HepG2 (cell line): ENCODE data around the gene INSRR.

Experiments
- HNRNPL ChIP-seq: fragments of 200-400 bp; formaldehyde crosslinking; IDR thresholded peaks from 2 replicates; pipeline ENCODE4 v1.6.1; 2017; ENCODE audit warnings: mild to moderate bottlenecking, low read depth, low read length
- LBX2 ChIP-seq: sonication (generic); formaldehyde crosslinking; IDR thresholded peaks from 2 replicates; pipeline ENCODE4 v1.5.0; 2020; ENCODE audit warnings: missing genetic modification reagents, mild to moderate bottlenecking, borderline replicate concordance
- REST ChIP-seq, 2 experiments: IDR thresholded peaks; 2 replicates each; pipeline ENCODE4 v1.6.1; 2011 to 2012; ENCODE audit warnings: low read length in 2 of 2, borderline replicate concordance in 1 of 2, low read depth in 1 of 2, mild to moderate bottlenecking in 1 of 2, moderate library complexity in 1 of 2
- RNF2 ChIP-seq: fragments of 450-650 bp; conservative IDR thresholded peaks from 2 replicates; pipeline ENCODE4 v1.6.1; 2016; ENCODE audit warnings: low read depth
- SALL2 ChIP-seq: sonication (generic); formaldehyde crosslinking; IDR thresholded peaks from 2 replicates; pipeline ENCODE4 v1.8.1; 2023; ENCODE audit warnings: mild to moderate bottlenecking, missing genetic modification reagents, inconsistent platforms
- TEF ChIP-seq: sonication (generic); formaldehyde crosslinking; IDR thresholded peaks from 2 replicates; pipeline ENCODE4 v1.5.0; 2020; ENCODE audit warnings: missing genetic modification reagents
- U2AF2 ChIP-seq: fragments of 200-400 bp; formaldehyde crosslinking; IDR thresholded peaks from 2 replicates; pipeline ENCODE4 v1.6.1; 2017; ENCODE audit warnings: low read depth, mild to moderate bottlenecking, low read length
- ZKSCAN8 ChIP-seq: IDR thresholded peaks from 2 replicates; pipeline ENCODE4 v1.6.1; 2016; ENCODE audit warnings: borderline replicate concordance, missing genetic modification reagents, missing compliant biosample characterization
- ZNF777 ChIP-seq: sonication (generic); formaldehyde crosslinking; IDR thresholded peaks from 2 replicates; pipeline ENCODE4 v1.4.0; 2020; ENCODE audit warnings: missing genetic modification reagents
- TF ChIP-seq, protein P1 (sequence below): sonication (generic); formaldehyde crosslinking; IDR thresholded peaks from 2 replicates; pipeline ENCODE4 v1.4.0; 2020; ENCODE audit warnings: missing genetic modification reagents

DNA sequence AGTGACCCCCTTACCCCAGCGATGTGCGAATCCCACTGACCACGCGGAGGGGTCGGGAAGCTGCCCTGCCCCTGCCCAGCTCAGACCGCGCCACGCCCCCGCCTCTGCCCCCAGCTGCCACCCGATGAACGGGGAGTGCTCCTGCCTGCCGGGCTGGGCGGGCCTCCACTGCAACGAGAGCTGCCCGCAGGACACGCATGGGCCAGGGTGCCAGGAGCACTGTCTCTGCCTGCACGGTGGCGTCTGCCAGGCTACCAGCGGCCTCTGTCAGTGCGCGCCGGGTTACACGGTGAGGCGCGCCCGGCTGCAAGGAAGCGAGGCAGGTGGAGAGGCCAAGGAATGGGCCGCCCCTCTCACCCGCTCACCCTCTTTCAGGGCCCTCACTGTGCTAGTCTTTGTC, 49.6 kb upstream of the INSRR start:
- TF ChIP-seq ZNF777 (CRISPR knock-in tag) (no peak; the same call in 1 of the 2 replicates), TEF (CRISPR knock-in tag) (no peak), ZKSCAN8 (CRISPR knock-in tag) (no peak), SALL2 (CRISPR knock-in tag) (no peak), RNF2 (no peak), REST (IDR thresholded peaks at IDR 0.05; ENCODE audit: borderline replicate concordance in 1 of 2, low read depth in 1 of 2, low read length in 2 of 2) (no peak), HNRNPL (no peak), U2AF2 (no peak), LBX2 (CRISPR knock-in tag) (no peak)
- TF ChIP-seq, protein P1, sequence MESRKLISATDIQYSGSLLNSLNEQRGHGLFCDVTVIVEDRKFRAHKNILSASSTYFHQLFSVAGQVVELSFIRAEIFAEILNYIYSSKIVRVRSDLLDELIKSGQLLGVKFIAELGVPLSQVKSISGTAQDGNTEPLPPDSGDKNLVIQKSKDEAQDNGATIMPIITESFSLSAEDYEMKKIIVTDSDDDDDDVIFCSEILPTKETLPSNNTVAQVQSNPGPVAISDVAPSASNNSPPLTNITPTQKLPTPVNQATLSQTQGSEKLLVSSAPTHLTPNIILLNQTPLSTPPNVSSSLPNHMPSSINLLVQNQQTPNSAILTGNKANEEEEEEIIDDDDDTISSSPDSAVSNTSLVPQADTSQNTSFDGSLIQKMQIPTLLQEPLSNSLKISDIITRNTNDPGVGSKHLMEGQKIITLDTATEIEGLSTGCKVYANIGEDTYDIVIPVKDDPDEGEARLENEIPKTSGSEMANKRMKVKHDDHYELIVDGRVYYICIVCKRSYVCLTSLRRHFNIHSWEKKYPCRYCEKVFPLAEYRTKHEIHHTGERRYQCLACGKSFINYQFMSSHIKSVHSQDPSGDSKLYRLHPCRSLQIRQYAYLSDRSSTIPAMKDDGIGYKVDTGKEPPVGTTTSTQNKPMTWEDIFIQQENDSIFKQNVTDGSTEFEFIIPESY (CRISPR knock-in tag), result no peak
